NCI-H2081 treated with DMSO at 0.1 percent for 48 hours (cell line): ENCODE results near the gene TNFRSF8.
"Not testable (repeated sequence)": the region's sequence is repeated elsewhere in the genome, so short reads cannot be mapped to it uniquely, and the experiment has no call there.

ENCODE experiments used
- DNase-seq: peaks from one replicate; lab custom pipeline; 2025; lab: John Stamatoyannopoulos, UW

TNFRSF8 gene

GRCh38 chr1:12087797-12088314, 24.8 kb downstream of the TNFRSF8 start:
- no peak for DNase-seq

GRCh38 chr1:12088607-12089006, 25.5 kb downstream of the TNFRSF8 start:
- DNase-seq: no peak

- DNase-seq: no peak
These were observed 27.2 kb downstream of the TNFRSF8 start for GRCh38 chr1:12090326-12090725.

- DNase-seq: no peak
These were observed 28.1 kb downstream of the TNFRSF8 start for GRCh38 chr1:12091191-12091590.

GRCh38 chr1:12094180-12094579, 31.1 kb downstream of the TNFRSF8 start:
- DNase-seq: no peak

GRCh38 chr1:12095452-12096263, 32.6 kb downstream of the TNFRSF8 start:
- no peak for DNase-seq

GRCh38 chr1:12096615-12097014, 33.5 kb downstream of the TNFRSF8 start:
- no peak for DNase-seq

GRCh38 chr1:12097321-12097720, 34.2 kb downstream of the TNFRSF8 start:
- DNase-seq: no peak

- no peak for DNase-seq
These were observed 35.7 kb downstream of the TNFRSF8 start for GRCh38 chr1:12098786-12099185.

GRCh38 chr1:12099610-12100009, 36.5 kb downstream of the TNFRSF8 start:
- DNase-seq: no peak

GRCh38 chr1:12100071-12100470, 37.0 kb downstream of the TNFRSF8 start:
- DNase-seq: no peak

- not testable (repeated sequence) for DNase-seq
These were observed 38.0 kb downstream of the TNFRSF8 start for GRCh38 chr1:12101120-12101519.

GRCh38 chr1:12102066-12102465, 39.0 kb downstream of the TNFRSF8 start:
- DNase-seq: no peak

GRCh38 chr1:12104417-12104816, 41.3 kb downstream of the TNFRSF8 start:
- DNase-seq: no peak

GRCh38 chr1:12106153-12106552, 43.0 kb downstream of the TNFRSF8 start:
- no peak for DNase-seq

GRCh38 chr1:12106861-12107260, 43.8 kb downstream of the TNFRSF8 start:
- DNase-seq: not testable (repeated sequence)

- no peak for DNase-seq
These were observed 44.6 kb downstream of the TNFRSF8 start for GRCh38 chr1:12107718-12108117.

- DNase-seq: no peak
These were observed 46.8 kb downstream of the TNFRSF8 start for GRCh38 chr1:12109901-12110300.

GRCh38 chr1:12111741-12112140, 48.6 kb downstream of the TNFRSF8 start:
- no peak for DNase-seq

- no peak for DNase-seq
These were observed 49.6 kb downstream of the TNFRSF8 start for GRCh38 chr1:12112711-12113161.

GRCh38 chr1:12113433-12114339, 50.6 kb downstream of the TNFRSF8 start:
- no peak for DNase-seq

- DNase-seq: no peak
These were observed 51.2 kb downstream of the TNFRSF8 start for GRCh38 chr1:12114340-12114683.

- no peak for DNase-seq
These were observed 51.8 kb downstream of the TNFRSF8 start for GRCh38 chr1:12114916-12115315.
